GM23338 (cell line): ENCODE measurements around the gene PLCG2. TPM values are rescaled to one million over a fixed set of nuclear protein-coding genes. Genes with fewer than 3 reads are reported as not detected.
A peak's percentile ranks its signal among the peaks of the same experiment; 100 is the strongest.

Experiments used
- ATAC-seq: fragments of 200-7000 bp; cut with Tn5 transposase; 3 replicates; pipeline ENCODE4 v1.9.1; 2020
- DNase-seq: peaks from one replicate; pipeline ENCODE4 v3.0.0-alpha.2; 2015; ENCODE audit warnings: low spot score
- H2AFZ ChIP-seq: fragments of 200-600 bp; sonication (generic); 2 replicates; pipeline ENCODE4 v1.8.0; 2016; ENCODE audit warnings: antibody characterized with exemption, mild to moderate bottlenecking, moderate library complexity
- H3F3A ChIP-seq: fragments of 200-600 bp; sonication (generic); replicated peaks from 2 replicates; pipeline ENCODE4 v1.8.0; 2017; ENCODE audit warnings: antibody characterized with exemption, mixed run types, low read depth
- H3K27ac ChIP-seq: fragments of 200-600 bp; sonication (generic); 2 replicates; pipeline ENCODE4 v1.6.1; 2016; ENCODE audit warnings: low read depth
- H3K27me3 ChIP-seq: fragments of 200-600 bp; sonication (generic); 2 replicates; pipeline ENCODE4 v1.8.0; 2016; ENCODE audit warnings: mild to moderate bottlenecking, mixed run types, moderate library complexity; ENCODE audit not compliant: insufficient read depth
- H3K36me3 ChIP-seq: fragments of 200-600 bp; sonication (generic); 2 replicates; pipeline ENCODE4 v1.8.0; 2016; ENCODE audit warnings: mild to moderate bottlenecking; ENCODE audit not compliant: insufficient read depth
- H3K4me1 ChIP-seq: fragments of 200-600 bp; sonication (generic); 2 replicates; pipeline ENCODE4 v1.8.0; 2016; ENCODE audit warnings: mild to moderate bottlenecking, moderate library complexity; ENCODE audit not compliant: insufficient read depth
- H3K4me2 ChIP-seq: fragments of 200-600 bp; sonication (generic); 2 replicates; pipeline ENCODE4 v1.7.1; 2017; ENCODE audit warnings: mixed run types
- H3K4me3 ChIP-seq: fragments of 200-600 bp; sonication (generic); 2 replicates; pipeline ENCODE4 v1.6.1; 2016; ENCODE audit warnings: mixed run types
- H3K79me2 ChIP-seq: fragments of 200-600 bp; sonication (generic); replicated peaks from 2 replicates; pipeline ENCODE4 v1.8.0; 2017; ENCODE audit warnings: mild to moderate bottlenecking; ENCODE audit not compliant: insufficient read depth
- H3K9me2 ChIP-seq: fragments of 200-600 bp; sonication (generic); 2 replicates; pipeline ENCODE4 v1.8.0; 2017; ENCODE audit not compliant: insufficient read depth
- H4K20me1 ChIP-seq: fragments of 200-600 bp; sonication (generic); replicated peaks from 2 replicates; pipeline ENCODE4 v1.8.0; 2017; ENCODE audit warnings: mild to moderate bottlenecking; ENCODE audit not compliant: insufficient read depth
- H3K27ac Mint-ChIP-seq: 2 replicates; pipeline ENCODE4 v1.8.0; 2020; ENCODE audit warnings: inconsistent platforms, mild to moderate bottlenecking, moderate library complexity, mixed read lengths
- H3K27me3 Mint-ChIP-seq: 3 replicates; pipeline ENCODE4 v1.8.0; 2022; ENCODE audit warnings: low read depth, mild to moderate bottlenecking, moderate library complexity, mixed read lengths, inconsistent platforms; ENCODE audit not compliant: insufficient read depth, poor library complexity
- H3K36me3 Mint-ChIP-seq: 3 replicates; pipeline ENCODE4 v1.8.0; 2021; ENCODE audit warnings: low read depth, mild to moderate bottlenecking, inconsistent platforms, moderate library complexity, mixed read lengths
- H3K4me1 Mint-ChIP-seq: 3 replicates; pipeline ENCODE4 v1.8.0; 2020; ENCODE audit warnings: mild to moderate bottlenecking, inconsistent platforms, mixed read lengths
- H3K4me3 Mint-ChIP-seq: 3 replicates; pipeline ENCODE4 v1.8.0; 2021; ENCODE audit warnings: moderate library complexity, mild to moderate bottlenecking, inconsistent platforms, mixed read lengths
- H3K9me3 Mint-ChIP-seq: 3 replicates; pipeline ENCODE4 v1.8.0; 2020; ENCODE audit warnings: moderate library complexity, mild to moderate bottlenecking, inconsistent platforms, mixed read lengths
- CREB1 ChIP-seq: fragments of 250-450 bp; sonication (Bioruptor Pico); IDR thresholded peaks from 2 replicates; pipeline ENCODE4 v1.5.0; 2020; ENCODE audit warnings: low read depth, mild to moderate bottlenecking, moderate library complexity
- CTCF ChIP-seq, 2 experiments: fragments of 200-600 bp in 1 of 2; sonication (generic) in 1 of 2; conservative IDR thresholded peaks; 2 replicates each; pipeline versions ENCODE4 v1.5.1 to v1.6.1; 2016 to 2017; ENCODE audit warnings: antibody characterized with exemption in 2 of 2, low read depth in 2 of 2, mild to moderate bottlenecking in 2 of 2, moderate library complexity in 1 of 2
- ETS1 ChIP-seq: IDR thresholded peaks from 2 replicates; pipeline ENCODE4 v1.6.1; 2016; ENCODE audit warnings: antibody characterized with exemption
- EZH2 ChIP-seq: fragments of 200-600 bp; sonication (generic); IDR thresholded peaks from one replicate; pipeline ENCODE4 v1.8.0; 2017; ENCODE audit warnings: antibody characterized with exemption, mild to moderate bottlenecking, low read depth; ENCODE audit not compliant: unreplicated experiment
- JUNB ChIP-seq: IDR thresholded peaks from one replicate; pipeline ENCODE4 v1.6.1; 2016; ENCODE audit warnings: antibody characterized with exemption; ENCODE audit not compliant: unreplicated experiment
- POLR2AphosphoS5 ChIP-seq: IDR thresholded peaks from 2 replicates; pipeline ENCODE4 v1.6.1; 2016; ENCODE audit warnings: antibody characterized with exemption, low read depth
- REST ChIP-seq: IDR thresholded peaks from one replicate; pipeline ENCODE4 v1.6.1; 2018; ENCODE audit warnings: antibody characterized with exemption; ENCODE audit not compliant: unreplicated experiment
- ZNF331 ChIP-seq: fragments of 250-450 bp; sonication (Bioruptor Pico); IDR thresholded peaks from 2 replicates; pipeline ENCODE4 v1.5.0; 2020; ENCODE audit warnings: low read depth, mild to moderate bottlenecking, moderate library complexity
- ZNF462 ChIP-seq: fragments of 250-450 bp; sonication (Bioruptor Pico); IDR thresholded peaks from 2 replicates; pipeline ENCODE4 v1.5.0; 2020; ENCODE audit warnings: mild to moderate bottlenecking, moderate library complexity
- polyA plus RNA-seq: library from polyadenylated mRNA; unstranded; fragments of >200 nt; fragmentation: Nextera tagmentation; extraction: Ambion mirVana; gene quantifications from 2 replicates; pipeline ENCODE4 v1.2.1, GENCODE V29; 2016
- total RNA-seq: library from RNA; depleted of rRNA; stranded (reverse); fragments of >200 nt; shearing (Covaris generic); gene quantifications from 2 replicates; pipeline ENCODE4 v1.2.3, GENCODE V29; 2014

PLCG2 gene
- total and polyA plus RNA-seq, 2 experiments from 2014 or later = 2.4 to 5.9 TPM

GRCh38 chr16:81973737-81974136 lies 194.6 kb downstream of the PLCG2 start:
- no peaks in the 10 kb centered on the region for H3K79me2 ChIP-seq
- 0 out of 2 replicates have a peak, but pooled peaks cover 4% of the 10 kb centered on the region for H3K36me3 ChIP-seq
- no peaks in the 10 kb centered on the region for H3K27me3 ChIP-seq
- TF ChIP-seq REST (no peak), ETS1 (no peak), CTCF (conservative IDR thresholded peaks at IDR 0.05; ENCODE audit: low read depth in 2 of 2) (no peak), POLR2AphosphoS5 (no peak), CREB1 (CRISPR knock-in tag) (no peak), JUNB (no peak), EZH2 (no peak), ZNF462 (CRISPR knock-in tag) (0 out of 2 replicates have a peak, but pooled peaks have one; percentile 6), ZNF331 (CRISPR knock-in tag) (no peak)
- H3K27ac ChIP-seq = no peak overlapping the region
- no peaks in the 10 kb centered on the region for H3K9me2 ChIP-seq
- no peak overlapping the region; the same call in 1 of the 2 replicates for H3K4me3 ChIP-seq
- H3F3A ChIP-seq = no peaks in the 10 kb centered on the region
- H2AFZ ChIP-seq = 0 out of 2 replicates have a peak overlapping the region, but pooled peaks have one; percentile 19
- peaks cover 41% of the 10 kb centered on the region for H3K36me3 Mint-ChIP-seq
- H4K20me1 ChIP-seq = no peaks in the 10 kb centered on the region
- peak; percentile 79 for ATAC-seq
- DNase-seq = peak; percentile 58
- peaks cover 29% of the 10 kb centered on the region for H3K4me1 ChIP-seq
- peaks cover 8% of the 10 kb centered on the region for H3K27me3 Mint-ChIP-seq
- no peak overlapping the region for H3K27ac Mint-ChIP-seq
- H3K4me3 Mint-ChIP-seq = no peak overlapping the region
- peaks cover 38% of the 10 kb centered on the region for H3K4me1 Mint-ChIP-seq
- peak overlapping the region; percentile 55; the same call in 1 of the 2 replicates for H3K4me2 ChIP-seq
- peaks cover 70% of the 10 kb centered on the region for H3K9me3 Mint-ChIP-seq
